Uterus (tissue), 2 donors: Measurements from ENCODE around the gene MTX3.

ENCODE experiments used
- POLR2A ChIP-seq, 2 donors: fragments of 450-650 bp; IDR thresholded peaks; one replicate each; pipeline ENCODE4 v1.6.1; 2016; ENCODE audit warnings: antibody characterized with exemption in 2 of 2, mild to moderate bottlenecking in 1 of 2, moderate library complexity in 1 of 2
- TF ChIP-seq, protein P1 (sequence below), 4 experiments: fragments of 200-600 bp in 2 of 4; fragments of 450-650 bp in 2 of 4; sonication (generic) in 2 of 4; IDR thresholded peaks; one replicate each; pipeline ENCODE4 v1.5.1; 2016 to 2019; ENCODE audit warnings: antibody characterized with exemption in 4 of 4, mild to moderate bottlenecking in 2 of 4, moderate library complexity in 1 of 4

DNA sequence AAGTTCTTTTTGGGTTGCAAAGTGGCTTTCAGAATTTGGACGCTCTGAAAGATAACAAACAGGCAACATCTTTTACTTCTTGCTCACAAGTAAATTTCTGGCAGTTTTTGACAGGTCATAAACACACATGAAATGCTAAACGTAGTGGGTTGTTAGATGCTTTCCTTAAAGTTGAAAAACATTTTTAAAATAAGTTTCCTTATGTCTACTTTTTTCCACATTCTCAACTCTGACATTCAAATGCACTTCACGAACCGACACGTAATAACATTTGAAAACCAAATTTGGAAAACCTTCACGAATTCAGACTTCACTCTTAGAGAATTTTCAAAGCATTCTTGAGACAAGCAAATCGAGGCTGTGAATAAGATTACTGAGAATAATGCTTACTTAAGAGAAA lies 26.9 kb downstream of the MTX3 start:
- TF ChIP-seq, protein P1, sequence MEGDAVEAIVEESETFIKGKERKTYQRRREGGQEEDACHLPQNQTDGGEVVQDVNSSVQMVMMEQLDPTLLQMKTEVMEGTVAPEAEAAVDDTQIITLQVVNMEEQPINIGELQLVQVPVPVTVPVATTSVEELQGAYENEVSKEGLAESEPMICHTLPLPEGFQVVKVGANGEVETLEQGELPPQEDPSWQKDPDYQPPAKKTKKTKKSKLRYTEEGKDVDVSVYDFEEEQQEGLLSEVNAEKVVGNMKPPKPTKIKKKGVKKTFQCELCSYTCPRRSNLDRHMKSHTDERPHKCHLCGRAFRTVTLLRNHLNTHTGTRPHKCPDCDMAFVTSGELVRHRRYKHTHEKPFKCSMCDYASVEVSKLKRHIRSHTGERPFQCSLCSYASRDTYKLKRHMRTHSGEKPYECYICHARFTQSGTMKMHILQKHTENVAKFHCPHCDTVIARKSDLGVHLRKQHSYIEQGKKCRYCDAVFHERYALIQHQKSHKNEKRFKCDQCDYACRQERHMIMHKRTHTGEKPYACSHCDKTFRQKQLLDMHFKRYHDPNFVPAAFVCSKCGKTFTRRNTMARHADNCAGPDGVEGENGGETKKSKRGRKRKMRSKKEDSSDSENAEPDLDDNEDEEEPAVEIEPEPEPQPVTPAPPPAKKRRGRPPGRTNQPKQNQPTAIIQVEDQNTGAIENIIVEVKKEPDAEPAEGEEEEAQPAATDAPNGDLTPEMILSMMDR (IDR thresholded peaks at IDR 0.05), result no peak
- TF ChIP-seq POLR2A (IDR thresholded peaks at IDR 0.05), result no peak
